ENCODE data around the gene POLR1A.
"Not testable (repeated sequence)": the region's sequence is repeated elsewhere in the genome, so short reads cannot be mapped to it uniquely, and the experiment has no call there.

The POLR1A gene

DNA sequence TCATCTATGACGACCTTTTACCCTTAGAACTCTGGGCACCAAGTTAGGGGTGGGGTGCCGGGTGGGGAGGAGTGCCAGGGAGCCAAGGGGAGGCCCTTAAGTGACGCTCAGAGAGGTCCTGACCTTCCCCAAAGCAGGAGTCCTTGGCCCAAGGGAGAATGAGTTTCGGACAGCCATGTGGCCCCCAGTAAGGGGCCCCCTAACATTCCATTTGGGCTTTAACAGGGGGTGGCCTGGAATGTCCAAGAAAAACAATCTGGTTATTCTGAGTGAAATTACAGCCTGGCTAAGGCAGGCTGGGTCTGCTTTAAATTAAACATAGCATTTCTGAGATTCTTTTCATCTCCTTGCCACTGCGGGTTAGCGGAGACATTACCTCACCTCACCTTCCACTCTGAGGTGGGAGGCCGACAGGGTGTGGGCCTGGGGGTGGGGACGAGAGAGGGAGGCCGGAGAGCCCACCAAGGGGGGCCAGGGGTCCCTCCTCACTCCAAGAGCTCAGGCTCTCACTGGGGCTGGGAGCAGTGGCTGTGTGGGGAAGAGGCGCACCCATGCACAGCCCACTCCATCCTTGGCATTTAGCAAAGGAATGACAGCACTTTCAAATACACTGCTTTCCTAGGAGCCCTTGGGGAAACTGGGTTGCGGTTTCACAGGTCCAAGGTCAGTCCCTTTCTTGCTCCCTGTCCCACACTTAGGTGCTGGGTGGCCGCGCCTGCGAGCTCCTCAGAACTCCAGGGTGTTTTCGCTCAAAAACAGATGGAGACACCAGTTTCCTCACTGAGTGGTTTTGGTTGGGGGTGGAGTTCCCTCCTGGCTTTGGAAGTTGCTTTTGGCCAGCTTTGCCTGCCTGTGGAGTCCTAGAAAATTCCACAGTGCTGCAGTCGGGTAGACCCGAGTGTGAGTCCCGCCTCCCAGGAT is 107.4 kb downstream of the POLR1A start:
- DNase-seq (ENCODE audit: low spot score): no peak

DNA sequence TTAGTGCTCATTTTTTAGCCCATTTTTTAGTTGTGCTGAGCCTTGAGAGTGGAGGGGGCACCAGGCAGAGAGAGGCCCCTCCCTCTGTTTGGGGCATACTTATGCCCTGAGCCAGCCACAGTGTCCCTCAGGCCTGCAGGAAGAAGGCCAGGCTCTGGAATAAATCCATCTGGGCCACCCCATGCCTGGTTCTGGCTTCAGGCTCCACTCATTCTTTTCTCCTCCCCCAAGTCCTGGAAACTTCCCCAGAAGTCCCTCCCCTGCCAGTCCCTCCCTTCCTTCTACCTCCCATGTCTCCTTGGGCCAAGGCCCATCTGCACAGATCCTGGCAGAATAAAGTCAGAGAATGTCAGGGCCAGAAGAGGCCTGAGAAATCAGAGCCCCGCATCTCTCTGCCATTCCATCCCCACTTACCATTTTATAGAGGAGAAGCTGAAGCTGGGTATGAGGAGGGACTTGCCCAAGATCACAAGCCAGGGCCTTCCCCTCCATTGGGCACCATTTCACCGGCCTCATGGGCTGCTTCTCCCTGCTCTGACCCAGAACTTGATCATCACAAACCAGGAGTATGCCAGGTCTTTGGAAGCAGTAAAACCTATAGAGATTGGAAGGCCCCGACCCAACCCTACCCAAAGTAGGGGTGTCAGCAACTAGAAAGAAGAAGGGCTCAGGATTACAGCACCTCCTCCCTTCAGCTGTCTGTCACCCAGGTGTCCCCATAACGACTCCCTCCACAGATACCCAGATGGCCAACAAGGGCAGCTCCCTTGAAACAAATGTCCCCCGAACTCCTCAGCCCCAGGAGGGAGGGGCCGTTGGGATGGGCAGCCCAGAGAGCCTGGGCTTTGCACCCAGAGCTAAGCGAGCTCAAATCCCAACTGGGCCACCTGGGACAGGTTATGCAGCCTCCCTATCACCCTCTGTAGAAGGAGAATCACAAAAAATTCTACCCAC is 108.4 kb downstream of the POLR1A start:
- DNase-seq (ENCODE audit: low spot score): no peak

DNA sequence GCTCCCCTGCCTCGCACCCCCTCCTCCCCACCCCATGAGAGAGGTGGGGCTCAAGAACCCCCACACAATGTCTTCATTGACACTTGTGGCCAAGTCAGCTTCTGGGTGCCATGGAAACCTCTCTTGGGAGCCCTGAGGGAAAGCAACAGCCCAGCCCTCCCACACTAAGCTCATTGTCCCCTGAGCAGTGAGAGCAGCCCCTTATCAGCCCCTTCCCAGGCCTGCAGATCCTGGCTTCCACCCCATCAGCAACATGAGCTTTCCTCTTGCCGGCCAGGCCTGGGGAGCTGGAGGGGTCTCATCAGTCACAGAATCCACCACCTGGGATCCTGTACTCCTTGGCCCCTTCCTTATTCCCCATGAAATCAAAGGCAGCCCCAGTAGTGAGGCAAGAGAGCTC is 109.1 kb downstream of the POLR1A start:
- DNase-seq (ENCODE audit: low spot score): no peak

GRCh38 chr2:85995648-85996529 is 109.8 kb downstream of the POLR1A start:
- DNase-seq (ENCODE audit: low spot score): no peak

DNA sequence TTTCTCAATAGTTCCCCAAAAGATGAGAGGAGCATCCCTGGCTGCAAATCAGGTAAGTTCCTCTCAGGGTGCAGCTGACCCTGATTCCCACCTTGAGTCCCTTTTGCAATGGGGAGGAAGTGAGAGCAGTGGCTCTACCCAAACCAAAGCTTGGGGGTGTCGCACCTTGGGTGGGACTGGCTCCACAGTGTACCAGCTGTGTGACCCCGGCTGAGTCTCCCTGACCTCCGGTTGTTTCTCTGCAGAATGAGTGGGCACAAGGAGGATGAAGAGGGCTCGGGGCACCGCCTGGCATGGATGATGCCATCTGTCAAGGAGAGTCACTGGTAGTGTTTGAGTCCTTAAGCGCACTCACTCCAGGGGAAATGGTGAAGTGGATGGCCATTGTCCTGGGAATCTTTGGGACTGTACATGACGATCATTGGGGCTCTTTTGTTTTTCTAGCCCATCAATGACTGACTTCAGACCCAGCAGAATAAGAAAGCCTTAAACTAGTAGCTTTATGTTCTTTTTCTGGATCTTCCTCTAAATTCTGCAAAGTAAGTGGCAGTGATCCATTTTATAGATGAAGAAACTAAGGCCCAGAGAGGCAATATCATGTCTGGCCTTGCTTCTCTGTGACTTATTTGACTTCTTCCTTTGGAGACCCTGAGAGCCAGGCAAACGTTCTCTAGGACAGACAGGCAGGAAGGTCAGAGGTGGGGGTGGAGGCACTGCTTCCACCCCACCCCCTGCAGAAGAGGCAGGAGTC is 110.6 kb downstream of the POLR1A start:
- no peak for DNase-seq (ENCODE audit: low spot score)

DNA sequence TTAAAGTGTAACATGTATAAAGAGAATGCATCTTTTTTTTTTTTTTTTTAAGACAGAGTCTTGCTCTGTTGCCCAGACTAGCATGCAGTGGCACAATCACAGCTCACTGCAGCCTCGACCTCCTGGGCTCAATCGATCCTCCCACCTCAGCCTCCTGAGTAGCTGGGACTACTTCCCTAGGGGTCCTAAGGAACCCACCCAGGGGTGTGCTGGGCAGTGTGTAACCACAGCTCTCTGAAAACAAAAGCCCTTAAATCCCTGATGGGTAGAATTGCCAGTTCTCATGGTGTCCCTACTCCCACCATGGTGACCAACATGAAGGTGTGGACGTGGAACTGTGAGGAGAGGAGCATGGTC is 111.3 kb downstream of the POLR1A start:
- no peak for DNase-seq (ENCODE audit: low spot score)

GRCh38 chr2:85992611-85993010 is 113.1 kb downstream of the POLR1A start:
- no peak for DNase-seq (ENCODE audit: low spot score)

DNA sequence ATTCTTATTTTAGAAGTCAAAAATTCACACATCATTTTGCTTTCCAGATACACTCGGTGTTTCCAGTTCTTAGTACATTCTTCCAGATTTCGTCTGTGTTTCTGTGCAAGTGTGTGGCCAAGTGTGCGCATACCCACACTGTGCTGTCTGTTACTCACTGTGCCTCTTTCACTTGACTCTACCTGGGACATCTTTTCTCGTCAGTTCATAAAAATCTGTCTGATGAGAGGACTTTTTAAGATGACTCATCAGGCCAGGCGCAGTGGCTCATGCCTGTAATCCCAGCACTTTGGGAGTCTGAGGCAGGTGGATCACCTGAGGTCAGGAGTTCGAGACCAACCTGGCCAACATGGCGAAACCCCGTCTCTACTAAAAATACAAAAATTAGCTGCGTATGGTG is 113.6 kb downstream of the POLR1A start:
- DNase-seq (ENCODE audit: low spot score): not testable (repeated sequence)

- DNase-seq (ENCODE audit: low spot score): no peak
Observed at GRCh38 chr2:85990084-85990483, 115.6 kb downstream of the POLR1A start.

GRCh38 chr2:85989288-85989865 is 116.3 kb downstream of the POLR1A start:
- no peak for DNase-seq (ENCODE audit: low spot score)

- DNase-seq (ENCODE audit: low spot score): no peak
Observed at GRCh38 chr2:85988914-85989270, 116.8 kb downstream of the POLR1A start.

- no peak for DNase-seq (ENCODE audit: low spot score)
Observed at GRCh38 chr2:85988175-85988913, 117.3 kb downstream of the POLR1A start.

- DNase-seq (ENCODE audit: low spot score): no peak
Observed at GRCh38 chr2:85987266-85988174, 118.2 kb downstream of the POLR1A start.

GRCh38 chr2:85986121-85986520 is 119.6 kb downstream of the POLR1A start:
- DNase-seq (ENCODE audit: low spot score): no peak

DNA sequence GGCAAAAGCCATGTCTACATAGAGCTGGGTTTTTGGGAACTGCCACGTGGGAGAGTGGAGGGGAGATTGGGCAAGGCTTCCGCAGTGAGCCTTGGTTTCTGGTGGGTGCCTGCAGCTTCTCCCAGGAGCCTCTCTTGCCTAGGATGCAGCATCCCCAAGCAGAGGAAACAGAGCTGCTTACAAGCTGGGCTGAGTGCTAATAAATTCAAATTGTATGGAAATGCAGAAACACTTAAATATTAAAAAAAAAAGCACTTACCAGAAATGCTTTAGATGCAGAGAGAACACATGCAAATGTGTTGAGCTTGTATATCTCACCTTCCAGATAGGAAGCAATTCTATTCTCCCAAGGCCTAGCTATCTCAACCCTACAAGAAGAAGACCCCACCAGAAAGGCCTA is 120.9 kb downstream of the POLR1A start:
- DNase-seq (ENCODE audit: low spot score): no peak

- DNase-seq (ENCODE audit: low spot score): no peak
Observed at GRCh38 chr2:85983766-85984165, 121.9 kb downstream of the POLR1A start.

DNA sequence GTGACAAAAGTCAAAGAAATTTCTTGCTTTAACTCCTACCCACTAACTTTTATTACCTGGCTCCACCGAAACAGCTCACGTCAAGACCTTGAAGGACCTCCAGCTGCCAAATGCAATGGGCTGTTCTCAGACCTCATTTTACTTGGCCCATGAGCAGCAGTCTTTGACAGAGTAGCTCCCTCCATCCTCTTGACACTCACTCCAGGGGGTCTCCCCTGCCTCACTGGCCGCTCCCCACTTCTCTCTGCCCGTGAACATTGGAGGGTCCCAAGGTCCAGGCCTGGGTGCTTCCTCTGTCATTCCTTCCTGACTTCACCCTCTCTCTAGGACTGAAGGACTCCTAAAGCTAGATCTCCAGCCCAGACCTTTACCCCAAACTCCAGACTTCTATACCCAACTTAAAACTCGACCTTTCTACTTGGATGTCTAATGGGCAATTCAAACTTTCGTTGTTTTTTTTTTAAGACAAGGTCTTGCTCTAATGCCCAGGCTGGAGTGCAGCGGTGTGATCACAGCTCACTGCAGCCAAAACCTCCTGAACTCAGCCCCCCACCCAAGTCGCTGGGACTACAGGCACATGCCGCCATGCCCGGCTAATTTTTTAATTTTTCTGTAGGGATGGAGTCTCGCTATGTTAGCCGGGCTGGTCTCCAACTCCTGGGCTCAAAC is 124.0 kb downstream of the POLR1A start:
- DNase-seq (ENCODE audit: low spot score): no peak

Measured in RKO (cell line).